ENCODE data around the gene STX8.
A peak's percentile ranks its signal among the peaks of the same experiment; 100 is the strongest.

The STX8 gene

DNA sequence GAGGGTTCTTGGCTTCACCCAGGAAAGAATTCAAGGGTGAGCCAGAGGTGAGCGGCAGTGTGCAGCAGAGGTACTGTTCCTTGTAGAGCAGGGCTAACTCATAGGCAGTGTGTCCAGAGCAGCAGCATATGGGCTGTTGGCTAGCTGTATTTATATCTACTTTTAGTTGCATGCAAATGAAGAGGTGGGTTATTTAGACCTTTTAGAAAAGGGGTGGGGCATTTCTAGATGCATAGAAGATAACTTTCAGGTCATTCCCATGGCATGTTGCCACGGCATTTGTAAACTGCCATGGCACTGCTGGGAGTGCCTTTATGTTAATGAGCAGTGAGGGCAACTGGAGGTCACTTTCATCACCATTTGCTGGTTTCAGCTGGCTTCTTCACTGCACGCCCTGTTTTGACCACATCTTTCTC is 141.0 kb downstream of the STX8 start:
- DNase-seq: no peak
- Histone ChIP-seq H3K4me3 (no peak overlapping the region), H3K27me3 (no peaks in the 10 kb centered on the region), H3K27ac (no peak overlapping the region), H3K9me3 (no peaks in the 10 kb centered on the region), H3K36me3 (peaks cover 0 to 3% (median 0%) of the 10 kb centered on the region in 3 donors), H3K4me1 (peaks cover 0 to 12% (median 4%) of the 10 kb centered on the region in 4 donors)
- intact Hi-C loops (cut with DNase I; ENCODE audit: low total_unique reads): no loop called here
- TF ChIP-seq, protein P1, sequence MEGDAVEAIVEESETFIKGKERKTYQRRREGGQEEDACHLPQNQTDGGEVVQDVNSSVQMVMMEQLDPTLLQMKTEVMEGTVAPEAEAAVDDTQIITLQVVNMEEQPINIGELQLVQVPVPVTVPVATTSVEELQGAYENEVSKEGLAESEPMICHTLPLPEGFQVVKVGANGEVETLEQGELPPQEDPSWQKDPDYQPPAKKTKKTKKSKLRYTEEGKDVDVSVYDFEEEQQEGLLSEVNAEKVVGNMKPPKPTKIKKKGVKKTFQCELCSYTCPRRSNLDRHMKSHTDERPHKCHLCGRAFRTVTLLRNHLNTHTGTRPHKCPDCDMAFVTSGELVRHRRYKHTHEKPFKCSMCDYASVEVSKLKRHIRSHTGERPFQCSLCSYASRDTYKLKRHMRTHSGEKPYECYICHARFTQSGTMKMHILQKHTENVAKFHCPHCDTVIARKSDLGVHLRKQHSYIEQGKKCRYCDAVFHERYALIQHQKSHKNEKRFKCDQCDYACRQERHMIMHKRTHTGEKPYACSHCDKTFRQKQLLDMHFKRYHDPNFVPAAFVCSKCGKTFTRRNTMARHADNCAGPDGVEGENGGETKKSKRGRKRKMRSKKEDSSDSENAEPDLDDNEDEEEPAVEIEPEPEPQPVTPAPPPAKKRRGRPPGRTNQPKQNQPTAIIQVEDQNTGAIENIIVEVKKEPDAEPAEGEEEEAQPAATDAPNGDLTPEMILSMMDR (IDR thresholded peaks at IDR 0.05): no peak

DNA sequence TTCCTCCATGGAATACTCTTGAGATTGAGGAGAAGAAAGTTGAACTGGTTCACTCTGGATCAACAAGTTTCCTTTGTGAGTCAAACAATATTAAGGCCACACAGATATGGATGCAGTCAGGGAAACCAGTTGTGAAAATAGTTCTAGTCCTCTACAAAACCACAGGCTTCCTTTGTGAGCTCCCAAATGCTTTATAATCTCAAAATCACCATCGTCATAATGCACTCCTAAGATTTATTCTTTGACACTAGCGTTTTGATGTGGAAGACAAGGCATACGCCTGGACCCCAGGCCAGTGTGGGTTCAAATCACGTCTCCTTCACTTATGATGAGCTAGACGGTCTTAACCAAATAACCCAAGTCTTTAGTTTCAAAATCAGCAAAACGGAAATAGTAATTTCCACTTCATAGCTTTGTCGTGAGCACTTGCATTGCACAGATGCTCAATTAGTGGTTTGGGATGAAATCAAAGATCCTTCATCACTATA is 142.6 kb downstream of the STX8 start:
- H3K27ac ChIP-seq: peak overlapping the region; percentile 26 to 40
- H3K4me3 ChIP-seq: no peak overlapping the region
- TF ChIP-seq, protein P1 (IDR thresholded peaks at IDR 0.05): no peak
- intact Hi-C loops (cut with DNase I; ENCODE audit: low total_unique reads): no loop called here
- peaks cover 0 to 3% (median 0%) of the 10 kb centered on the region in 3 donors for H3K36me3 ChIP-seq
- H3K27me3 ChIP-seq: no peaks in the 10 kb centered on the region
- peaks cover 0 to 14% (median 4%) of the 10 kb centered on the region in 4 donors for H3K4me1 ChIP-seq
- H3K9me3 ChIP-seq: no peaks in the 10 kb centered on the region
- no peak for DNase-seq

DNA sequence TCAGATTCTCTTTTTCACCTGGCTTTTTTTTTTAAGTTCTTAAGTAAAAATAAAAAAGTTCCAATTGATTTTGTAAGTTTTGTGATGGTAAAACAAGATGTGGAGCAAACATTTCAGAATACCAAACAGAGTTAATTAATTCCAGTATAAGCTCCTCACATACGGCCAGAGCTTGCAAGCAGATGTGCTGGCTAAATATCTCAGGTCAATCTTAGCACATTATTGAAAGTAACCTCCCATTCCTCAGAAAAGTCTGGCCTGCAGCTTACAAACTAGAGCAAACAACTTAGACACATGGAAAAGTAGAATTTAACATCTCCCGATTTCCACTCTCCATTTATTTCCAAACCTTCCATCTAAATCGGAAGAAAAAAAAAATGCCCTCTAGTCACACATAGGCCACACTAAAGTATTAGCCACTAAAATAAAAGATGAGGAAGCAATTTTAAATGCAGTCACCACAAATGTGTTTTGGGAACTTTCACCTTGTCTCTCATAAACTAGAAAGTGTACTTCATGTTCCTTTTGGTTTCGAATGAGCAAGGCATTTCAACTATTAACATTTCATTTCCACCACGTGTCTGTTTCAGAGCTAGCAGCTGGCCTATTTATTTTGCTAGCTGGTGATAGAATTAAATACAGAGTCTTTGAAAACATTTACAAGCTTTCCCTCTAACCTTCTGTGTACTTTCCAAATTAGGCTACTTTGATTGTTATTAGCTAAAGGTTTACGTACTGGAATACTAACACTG is 143.3 kb downstream of the STX8 start:
- Histone ChIP-seq H3K27ac (peak overlapping the region in 1 of 2 donors; percentile 40), H3K9me3 (no peaks in the 10 kb centered on the region), H3K36me3 (peaks cover 0 to 3% (median 0%) of the 10 kb centered on the region in 3 donors), H3K4me3 (no peak overlapping the region), H3K27me3 (no peaks in the 10 kb centered on the region), H3K4me1 (peaks cover 0 to 21% (median 7%) of the 10 kb centered on the region in 4 donors)
- intact Hi-C loops (cut with DNase I; ENCODE audit: low total_unique reads): no loop called here
- no peak for DNase-seq
- TF ChIP-seq, protein P1 (IDR thresholded peaks at IDR 0.05): no peak

DNA sequence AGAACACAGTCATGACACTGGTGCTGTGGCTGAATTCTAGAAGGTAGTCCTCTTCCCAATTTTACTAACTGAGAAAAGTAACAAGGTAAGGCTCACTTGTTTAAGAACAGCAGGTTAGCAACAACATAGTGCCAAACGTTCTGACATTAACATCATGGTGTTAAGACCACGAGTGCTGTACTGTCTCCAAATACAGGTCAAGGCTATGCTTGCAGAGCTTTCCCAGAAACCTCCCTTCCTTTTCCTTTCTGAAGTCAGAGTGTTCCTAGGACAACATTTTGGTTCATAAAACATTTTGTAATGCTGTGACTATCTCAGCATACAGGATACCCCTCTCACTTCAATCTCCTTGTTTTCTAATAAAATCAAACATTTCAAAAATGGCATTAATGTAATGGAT is 144.0 kb downstream of the STX8 start:
- Histone ChIP-seq H3K27ac (peak overlapping the region; percentile 31 to 40), H3K9me3 (no peaks in the 10 kb centered on the region), H3K36me3 (peaks cover 0 to 3% (median 0%) of the 10 kb centered on the region in 3 donors), H3K27me3 (no peaks in the 10 kb centered on the region), H3K4me3 (no peak overlapping the region), H3K4me1 (peaks cover 0 to 24% (median 7%) of the 10 kb centered on the region in 4 donors)
- no peak for DNase-seq
- TF ChIP-seq, protein P1 (IDR thresholded peaks at IDR 0.05): no peak
- intact Hi-C loops (cut with DNase I; ENCODE audit: low total_unique reads): no loop called here

DNA sequence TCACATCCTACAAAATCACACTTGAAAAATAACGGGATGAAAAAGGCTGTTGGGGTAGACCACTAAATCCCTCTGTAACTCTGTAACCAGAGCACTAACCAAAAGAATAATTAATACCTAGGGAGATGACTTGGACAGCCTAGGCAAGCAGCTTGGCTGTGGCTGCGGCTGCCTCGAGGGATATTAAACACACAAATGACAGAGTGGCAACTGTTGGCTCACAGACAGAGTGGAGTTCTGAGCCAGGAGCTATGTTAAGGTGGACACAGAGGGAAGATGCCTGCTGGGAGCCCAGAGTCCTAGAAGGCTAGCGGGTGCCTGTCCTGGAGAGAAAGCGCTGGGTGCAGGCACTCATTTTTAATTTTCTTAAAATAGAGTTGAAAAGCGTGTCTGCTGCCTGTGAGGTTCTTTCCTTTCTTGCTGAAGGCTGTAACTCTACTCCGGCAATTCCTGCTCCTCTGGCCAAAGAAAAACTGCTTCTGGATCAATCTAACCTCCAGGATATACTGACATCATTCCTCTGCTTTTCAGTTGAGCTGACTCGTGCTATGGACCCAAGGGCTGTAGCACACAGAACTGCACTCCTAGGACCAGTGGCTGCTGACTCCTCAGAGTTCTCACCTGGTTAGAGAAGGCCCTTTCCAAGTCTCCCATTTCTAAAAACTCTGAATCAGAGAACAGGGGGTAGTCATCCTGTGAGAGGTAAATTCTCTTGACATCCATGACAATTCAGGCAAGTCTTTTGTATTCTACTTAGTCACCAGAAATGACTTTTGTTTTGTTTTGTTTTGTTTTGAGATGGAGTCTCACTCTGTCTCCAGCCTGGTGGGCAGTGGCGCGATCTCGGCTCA is 147.9 kb downstream of the STX8 start:
- intact Hi-C loops (cut with DNase I; ENCODE audit: low total_unique reads): no loop called here
- no peak overlapping the region for H3K4me3 ChIP-seq

More for the DNA sequence above, 147.9 kb downstream of the STX8 start:
- no peak for DNase-seq
- Histone ChIP-seq H3K27me3 (no peaks in the 10 kb centered on the region), H3K4me1 (peaks cover 0 to 24% (median 4%) of the 10 kb centered on the region in 4 donors), H3K27ac (no peak overlapping the region), H3K9me3 (no peaks in the 10 kb centered on the region), H3K36me3 (no peaks in the 10 kb centered on the region)
- TF ChIP-seq, protein P1 (IDR thresholded peaks at IDR 0.05): no peak
